ENCODE data around the gene JMJD6. TPM values are rescaled to one million over a fixed set of nuclear protein-coding genes. Genes with fewer than 3 reads are reported as not detected.
"Not testable (repeated sequence)": the region's sequence is repeated elsewhere in the genome, so short reads cannot be mapped to it uniquely, and the experiment has no call there.

The JMJD6 gene
- total and polyA plus RNA-seq, 9 donors = 13.8 to 25.0 (median 22.2) TPM

- Histone ChIP-seq H3K4me1 (ENCODE audit: control insufficient read depth, insufficient read depth, low read length) (peaks cover 17% of the 10 kb centered on the region), H3K36me3 (ENCODE audit: control insufficient read depth, insufficient read depth, low read length) (peaks cover 44% of the 10 kb centered on the region)
- 81% methylated on average over 9 of the region's 13 CpGs for WGBS (ENCODE audit: insufficient coverage)
These were observed 5.7 kb upstream of the JMJD6 start for GRCh38 chr17:76731800-76732733.

GRCh38 chr17:76727745-76728456 lies 1.5 kb upstream of the JMJD6 start:
- H3K4me1 ChIP-seq (ENCODE audit: control insufficient read depth, insufficient read depth, low read length) = peaks cover 22% of the 10 kb centered on the region
- peak overlapping the region; percentile 78 for H3K4me3 ChIP-seq (ENCODE audit: low read length)
- no peaks in the 10 kb centered on the region for H3K27me3 ChIP-seq (ENCODE audit: control insufficient read depth, insufficient read depth, low read length)
- DNase-seq = peak; percentile 39
- peaks cover 36% of the 10 kb centered on the region for H3K36me3 ChIP-seq (ENCODE audit: control insufficient read depth, insufficient read depth, low read length)
- 76% methylated on average over 13 of the region's 18 CpGs for WGBS (ENCODE audit: insufficient coverage)
- no peaks in the 10 kb centered on the region for H3K9me3 ChIP-seq (replicated peaks; ENCODE audit: control insufficient read depth, low read depth, low read length)
- peak overlapping the region; percentile 99 for H3K27ac ChIP-seq (ENCODE audit: low read length)

More at GRCh38 chr17:76731800-76732733, 5.7 kb upstream of the JMJD6 start:
- H3K4me3 ChIP-seq (ENCODE audit: low read length); H3K27ac ChIP-seq (ENCODE audit: low read length); DNase-seq; H3K27me3 ChIP-seq (ENCODE audit: control insufficient read depth, insufficient read depth, low read length); H3K9me3 ChIP-seq (replicated peaks; ENCODE audit: control insufficient read depth, low read depth, low read length): not testable (repeated sequence)

GRCh38 chr17:76726776-76727718 lies 641 bp upstream of the JMJD6 start, which contains the start of gene METTL23:
TSS of gene METTL23 (plus strand) at chr17:76726839. CDS start at chr17:76729711, 2,872 bp downstream.
- H3K9me3 ChIP-seq (replicated peaks; ENCODE audit: control insufficient read depth, low read depth, low read length) = no peaks in the 10 kb centered on the region
- H3K27me3 ChIP-seq (ENCODE audit: control insufficient read depth, insufficient read depth, low read length) = no peaks in the 10 kb centered on the region
- H3K4me3 ChIP-seq (ENCODE audit: low read length) = peak within 1 kb of the TSS; percentile 78
- peak within 1 kb of the TSS; percentile 99 for H3K27ac ChIP-seq (ENCODE audit: low read length)
- peak; percentile 91 for DNase-seq
- WGBS (ENCODE audit: insufficient coverage) = under 1% methylated on average over 56 of the region's 71 CpGs
- peaks cover 21% of the 10 kb centered on the region for H3K4me1 ChIP-seq (ENCODE audit: control insufficient read depth, insufficient read depth, low read length)
- peaks cover 40% of the 10 kb centered on the region for H3K36me3 ChIP-seq (ENCODE audit: control insufficient read depth, insufficient read depth, low read length)

GRCh38 chr17:76725580-76726230 lies 701 bp downstream of the JMJD6 start:
- peak overlapping the region; percentile 99 for H3K27ac ChIP-seq (ENCODE audit: low read length)
- peaks cover 21% of the 10 kb centered on the region for H3K4me1 ChIP-seq (ENCODE audit: control insufficient read depth, insufficient read depth, low read length)
- peak; percentile 79 for DNase-seq
- H3K4me3 ChIP-seq (ENCODE audit: low read length) = peak overlapping the region; percentile 78
- WGBS (ENCODE audit: insufficient coverage) = 10% methylated on average over 35 of the region's 38 CpGs
- no peaks in the 10 kb centered on the region for H3K9me3 ChIP-seq (replicated peaks; ENCODE audit: control insufficient read depth, low read depth, low read length)
- H3K27me3 ChIP-seq (ENCODE audit: control insufficient read depth, insufficient read depth, low read length) = no peaks in the 10 kb centered on the region
- peaks cover 45% of the 10 kb centered on the region for H3K36me3 ChIP-seq (ENCODE audit: control insufficient read depth, insufficient read depth, low read length)

GRCh38 chr17:76723812-76724211 lies 2.6 kb downstream of the JMJD6 start:
- Histone ChIP-seq H3K4me1 (ENCODE audit: control insufficient read depth, insufficient read depth, low read length) (peaks cover 21% of the 10 kb centered on the region), H3K9me3 (replicated peaks; ENCODE audit: control insufficient read depth, low read depth, low read length) (no peaks in the 10 kb centered on the region), H3K4me3 (ENCODE audit: low read length) (no peak overlapping the region), H3K27ac (ENCODE audit: low read length) (no peak overlapping the region), H3K36me3 (ENCODE audit: control insufficient read depth, insufficient read depth, low read length) (peaks cover 54% of the 10 kb centered on the region), H3K27me3 (ENCODE audit: control insufficient read depth, insufficient read depth, low read length) (no peaks in the 10 kb centered on the region)
- 93% methylated on average over 5 of the region's 9 CpGs for WGBS (ENCODE audit: insufficient coverage)
- no peak for DNase-seq

- H3K27me3 ChIP-seq (ENCODE audit: control insufficient read depth, insufficient read depth, low read length); DNase-seq; H3K27ac ChIP-seq (ENCODE audit: low read length); H3K9me3 ChIP-seq (replicated peaks; ENCODE audit: control insufficient read depth, low read depth, low read length); H3K4me3 ChIP-seq (ENCODE audit: low read length): not testable (repeated sequence)
- H3K36me3 ChIP-seq (ENCODE audit: control insufficient read depth, insufficient read depth, low read length) = peaks cover 61% of the 10 kb centered on the region
- peaks cover 20% of the 10 kb centered on the region for H3K4me1 ChIP-seq (ENCODE audit: control insufficient read depth, insufficient read depth, low read length)
- 100% methylated on average over 1 of the region's 8 CpGs for WGBS (ENCODE audit: insufficient coverage)
These were observed 3.4 kb downstream of the JMJD6 start for GRCh38 chr17:76722977-76723376.

GRCh38 chr17:76722279-76722678 lies 4.1 kb downstream of the JMJD6 start:
- H3K4me3 ChIP-seq (ENCODE audit: low read length) = no peak overlapping the region
- WGBS (ENCODE audit: insufficient coverage) = 100% methylated on average over 4 of the region's 8 CpGs
- H3K27ac ChIP-seq (ENCODE audit: low read length) = no peak overlapping the region
- H3K36me3 ChIP-seq (ENCODE audit: control insufficient read depth, insufficient read depth, low read length) = peaks cover 66% of the 10 kb centered on the region
- peaks cover 13% of the 10 kb centered on the region for H3K4me1 ChIP-seq (ENCODE audit: control insufficient read depth, insufficient read depth, low read length)
- no peak for DNase-seq
- H3K27me3 ChIP-seq (ENCODE audit: control insufficient read depth, insufficient read depth, low read length) = no peaks in the 10 kb centered on the region
- no peaks in the 10 kb centered on the region for H3K9me3 ChIP-seq (replicated peaks; ENCODE audit: control insufficient read depth, low read depth, low read length)

- Histone ChIP-seq H3K27me3 (ENCODE audit: control insufficient read depth, insufficient read depth, low read length) (no peaks in the 10 kb centered on the region), H3K9me3 (replicated peaks; ENCODE audit: control insufficient read depth, low read depth, low read length) (no peaks in the 10 kb centered on the region), H3K4me3 (ENCODE audit: low read length) (no peak overlapping the region), H3K4me1 (ENCODE audit: control insufficient read depth, insufficient read depth, low read length) (peaks cover 11% of the 10 kb centered on the region), H3K36me3 (ENCODE audit: control insufficient read depth, insufficient read depth, low read length) (peaks cover 74% of the 10 kb centered on the region), H3K27ac (ENCODE audit: low read length) (no peak overlapping the region)
- 95% methylated on average over 5 of the region's 10 CpGs for WGBS (ENCODE audit: insufficient coverage)
- no peak for DNase-seq
These were observed 4.9 kb downstream of the JMJD6 start for GRCh38 chr17:76721463-76721862.

GRCh38 chr17:76720941-76721340 lies 5.5 kb downstream of the JMJD6 start:
- WGBS (ENCODE audit: insufficient coverage) = 98% methylated on average over 4 of the region's 9 CpGs
- no peak for DNase-seq
- Histone ChIP-seq H3K27me3 (ENCODE audit: control insufficient read depth, insufficient read depth, low read length) (no peaks in the 10 kb centered on the region), H3K36me3 (ENCODE audit: control insufficient read depth, insufficient read depth, low read length) (peaks cover 79% of the 10 kb centered on the region), H3K9me3 (replicated peaks; ENCODE audit: control insufficient read depth, low read depth, low read length) (no peaks in the 10 kb centered on the region), H3K4me3 (ENCODE audit: low read length) (no peak overlapping the region), H3K27ac (ENCODE audit: low read length) (no peak overlapping the region), H3K4me1 (ENCODE audit: control insufficient read depth, insufficient read depth, low read length) (peaks cover 11% of the 10 kb centered on the region)

Measured in muscle of leg (tissue), 11 donors.